IMR-90 (cell line): ENCODE measurements around the gene CIITA. TPM values are rescaled to one million over a fixed set of nuclear protein-coding genes. Genes with fewer than 3 reads are reported as not detected.
A peak's percentile ranks its signal among the peaks of the same experiment; 100 is the strongest.

Source experiments
- ATAC-seq: fragments of 200-7000 bp; cut with Tn5 transposase; 2 replicates; pipeline ENCODE4 v1.9.1; 2020; ENCODE audit warnings: low read depth, mild to moderate bottlenecking, moderate library complexity
- BruUV-seq: library from RNA; stranded (reverse); fragments of 400-500 nt; replicated peaks from 2 replicates; lab custom pipeline; 2021; lab: Mats Ljungman, UMichigan
- CTCF ChIA-PET: fragments of 300-600 bp; formaldehyde crosslinking; extraction: SDS; loops from one replicate; lab custom pipeline; 2021; ENCODE audit warnings: antibody characterized with exemption; lab: Yijun Ruan, JAX
- POLR2A ChIA-PET: fragments of 300-600 bp; sonication (Branson Sonifier 250); formaldehyde crosslinking; loops from one replicate; lab custom pipeline; 2022; ENCODE audit warnings: antibody characterized with exemption; ENCODE audit not compliant: unreplicated experiment; lab: Charles Lee
- DNase-seq: peaks from one replicate; pipeline ENCODE4 v3.0.0; 2013
- H2AFZ ChIP-seq: replicated peaks from 2 replicates; pipeline ENCODE3; 2013; ENCODE audit warnings: low read length, mild to moderate bottlenecking; ENCODE audit not compliant: poor library complexity
- H2AK5ac ChIP-seq: 2 replicates; pipeline ENCODE4 v1.6.1; 2013; ENCODE audit warnings: low read depth, low read length, inconsistent platforms
- H2AK9ac ChIP-seq: replicated peaks from 2 replicates; pipeline ENCODE3; 2013; ENCODE audit warnings: mild to moderate bottlenecking, low read depth, low read length, moderate library complexity; ENCODE audit not compliant: poor library complexity
- H2BK120ac ChIP-seq: 2 replicates; pipeline ENCODE4 v1.6.1; 2013; ENCODE audit warnings: low read depth, low read length, inconsistent platforms
- H2BK15ac ChIP-seq: 3 replicates; pipeline ENCODE4 v1.6.1; 2013; ENCODE audit warnings: low read depth, low read length, inconsistent platforms
- H2BK20ac ChIP-seq: 2 replicates; pipeline ENCODE4 v1.6.1; 2013; ENCODE audit warnings: low read depth, mild to moderate bottlenecking, inconsistent platforms, low read length, moderate library complexity
- H2BK5ac ChIP-seq: 2 replicates; pipeline ENCODE4 v1.6.1; 2013; ENCODE audit warnings: mild to moderate bottlenecking, low read depth, low read length, inconsistent platforms; ENCODE audit not compliant: poor library complexity, severe bottlenecking
- H3K14ac ChIP-seq: replicated peaks from 2 replicates; pipeline ENCODE4 v1.6.1; 2013; ENCODE audit warnings: low read depth, low read length, inconsistent platforms
- H3K18ac ChIP-seq: 2 replicates; pipeline ENCODE4 v1.6.1; 2013; ENCODE audit warnings: low read depth, low read length, control low read depth
- H3K23ac ChIP-seq: 2 replicates; pipeline ENCODE4 v1.6.1; 2013; ENCODE audit warnings: low read depth, low read length, inconsistent platforms
- H3K27ac ChIP-seq: 2 replicates; pipeline ENCODE4 v1.5.1; 2013; ENCODE audit warnings: mild to moderate bottlenecking, control low read depth, low read length; ENCODE audit not compliant: insufficient read depth
- H3K27me3 ChIP-seq: 2 replicates; pipeline ENCODE4 v1.6.1; 2013; ENCODE audit warnings: low read length; ENCODE audit not compliant: control insufficient read depth, insufficient read depth
- H3K36me3 ChIP-seq: 2 replicates; pipeline ENCODE4 v1.6.1; 2013; ENCODE audit warnings: low read length, mixed read lengths; ENCODE audit not compliant: control insufficient read depth, insufficient read depth
- H3K4ac ChIP-seq: 2 replicates; pipeline ENCODE4 v1.6.1; 2013; ENCODE audit warnings: low read depth, low read length, inconsistent platforms
- H3K4me1 ChIP-seq: 2 replicates; pipeline ENCODE4 v1.6.1; 2013; ENCODE audit warnings: low read length, mixed read lengths; ENCODE audit not compliant: control insufficient read depth, insufficient read depth
- H3K4me2 ChIP-seq: 2 replicates; pipeline ENCODE4 v1.6.1; 2013; ENCODE audit warnings: low read depth, mild to moderate bottlenecking, control low read depth, low read length, moderate library complexity
- H3K4me3 ChIP-seq: 2 replicates; pipeline ENCODE4 v1.5.1; 2013; ENCODE audit warnings: low read depth, mild to moderate bottlenecking, control low read depth, low read length, moderate library complexity; ENCODE audit not compliant: insufficient read depth
- H3K56ac ChIP-seq: 2 replicates; pipeline ENCODE4 v1.6.1; 2013; ENCODE audit warnings: low read length, inconsistent platforms; ENCODE audit not compliant: insufficient read depth; ENCODE audit errors: extremely low read depth
- H3K79me1 ChIP-seq, 2 experiments: 2 replicates each; pipeline ENCODE4 v1.6.1; 2013; ENCODE audit warnings: low read length in 2 of 2, inconsistent platforms in 1 of 2, low read depth in 1 of 2
- H3K9ac ChIP-seq: 2 replicates; pipeline ENCODE4 v1.6.1; 2013; ENCODE audit warnings: low read depth, low read length, control low read depth
- H3K9me1 ChIP-seq: 2 replicates; pipeline ENCODE4 v1.6.1; 2013; ENCODE audit warnings: low read length, inconsistent platforms; ENCODE audit not compliant: insufficient read depth
- H3K9me3 ChIP-seq: 2 replicates; pipeline ENCODE4 v1.6.1; 2013; ENCODE audit warnings: low read length; ENCODE audit not compliant: control insufficient read depth, insufficient read depth
- H4K20me1 ChIP-seq: 2 replicates; pipeline ENCODE4 v1.6.1; 2013; ENCODE audit warnings: low read length, inconsistent platforms; ENCODE audit not compliant: insufficient read depth
- H4K5ac ChIP-seq: 2 replicates; pipeline ENCODE4 v1.6.1; 2013; ENCODE audit warnings: mild to moderate bottlenecking, low read depth, low read length, control low read depth
- H4K8ac ChIP-seq, 2 experiments: 2 replicates each; pipeline ENCODE4 v1.6.1; 2013; ENCODE audit warnings: low read depth in 2 of 2, low read length in 2 of 2, control low read depth in 1 of 2, inconsistent platforms in 1 of 2
- H4K91ac ChIP-seq: 2 replicates; pipeline ENCODE4 v1.6.1; 2013; ENCODE audit warnings: low read depth, low read length, inconsistent platforms; ENCODE audit not compliant: insufficient read depth
- BHLHE40 ChIP-seq: fragments of 150-350 bp; IDR thresholded peaks from 2 replicates; pipeline ENCODE4 v1.6.1; 2016; ENCODE audit warnings: mild to moderate bottlenecking, low read depth, low read length
- CEBPB ChIP-seq: IDR thresholded peaks from 2 replicates; pipeline ENCODE4 v1.6.1; 2012; ENCODE audit warnings: low read depth, low read length, improper control_type of control experiment
- CHD1 ChIP-seq: IDR thresholded peaks from 2 replicates; pipeline ENCODE4 v1.6.1; 2012; ENCODE audit warnings: low read depth, low read length, improper control_type of control experiment
- FOS ChIP-seq: fragments of 150-350 bp; IDR thresholded peaks from 2 replicates; pipeline ENCODE4 v1.6.1; 2016; ENCODE audit warnings: low read depth, low read length
- MAFK ChIP-seq: IDR thresholded peaks from 2 replicates; pipeline ENCODE4 v1.6.1; 2012; ENCODE audit warnings: low read depth, low read length, improper control_type of control experiment
- MAZ ChIP-seq: IDR thresholded peaks from 2 replicates; pipeline ENCODE4 v1.6.1; 2012; ENCODE audit warnings: low read depth, mild to moderate bottlenecking, low read length, improper control_type of control experiment, moderate library complexity, borderline replicate concordance
- MXI1 ChIP-seq: IDR thresholded peaks from 2 replicates; pipeline ENCODE4 v1.6.1; 2012; ENCODE audit warnings: low read depth, mild to moderate bottlenecking, low read length, moderate library complexity, borderline replicate concordance
- NFE2L2 ChIP-seq: fragments of 150-350 bp; IDR thresholded peaks from 2 replicates; pipeline ENCODE4 v1.6.1; 2016; ENCODE audit warnings: low read depth, mild to moderate bottlenecking, low read length
- POLR2A ChIP-seq: IDR thresholded peaks from 2 replicates; pipeline ENCODE4 v1.6.1; 2012; ENCODE audit warnings: mild to moderate bottlenecking, low read depth, low read length
- RAD21 ChIP-seq: IDR thresholded peaks from 2 replicates; pipeline ENCODE4 v1.6.1; 2012; ENCODE audit warnings: low read length, improper control_type of control experiment
- RCOR1 ChIP-seq: IDR thresholded peaks from 2 replicates; pipeline ENCODE4 v1.6.1; 2012; ENCODE audit warnings: mild to moderate bottlenecking, low read length, improper control_type of control experiment; ENCODE audit not compliant: insufficient replicate concordance
- RFX5 ChIP-seq: IDR thresholded peaks from 2 replicates; pipeline ENCODE4 v1.8.0; 2012; ENCODE audit warnings: low read depth, mild to moderate bottlenecking, low read length, moderate library complexity
- SMC3 ChIP-seq: fragments of 150-350 bp; IDR thresholded peaks from 2 replicates; pipeline ENCODE4 v1.6.1; 2016; ENCODE audit warnings: low read depth, mild to moderate bottlenecking, antibody characterized with exemption, low read length, moderate library complexity
- WGBS, 2 experiments: methylation state at CpG; one replicate each; pipeline versions ENCODE4 v1.1.5 to v1.1.7; 2013; ENCODE audit warnings: missing lambda C conversion rate in 2 of 2; ENCODE audit not compliant: insufficient read length in 1 of 2; ENCODE audit errors: extremely low coverage in 2 of 2; 5-methylcytosine and 5-hydroxymethylcytosine counted together
- dilution Hi-C: fragments of 300-500 bp; cut with HindIII; formaldehyde crosslinking; loops from one replicate; pipeline ENCODE4 v1.14.3; 2018; ENCODE audit warnings: low sequenced_read_pairs; ENCODE audit not compliant: unreplicated experiment
- in situ Hi-C: fragments of 300-500 bp; cut with MboI; formaldehyde crosslinking; loops from 3 replicates; pipeline ENCODE4 v1.14.3; 2019; ENCODE audit warnings: low sequenced_read_pairs, inconsistent platforms, mixed read lengths
- intact Hi-C: fragments of 100-400 bp; cut with micrococcal nuclease; formaldehyde crosslinking; loops from 2 replicates; pipeline ENCODE4 v1.10.0; 2022
- polyA plus RNA-seq, 3 experiments: library from polyadenylated mRNA; depleted of rRNA; stranded (reverse); fragments of >200 nt; gene quantifications; 2 replicates each; pipeline ENCODE4 v1.2.3, GENCODE V29; 2012; ENCODE audit warnings: low replicate concordance in 1 of 3
- total RNA-seq: library from RNA; depleted of rRNA; stranded (reverse); fragments of >200 nt; gene quantifications from 2 replicates; pipeline ENCODE4 v1.2.3, GENCODE V29; 2012
- TF ChIP-seq, protein P1 (sequence below): fragments of 150-350 bp; IDR thresholded peaks from 2 replicates; pipeline ENCODE4 v1.6.1; 2017; ENCODE audit warnings: mild to moderate bottlenecking, antibody characterized with exemption, low read length, low read depth
- TF ChIP-seq, protein P2 (sequence below): fragments of 150-350 bp; IDR thresholded peaks from 2 replicates; pipeline ENCODE4 v1.6.1; 2016; ENCODE audit warnings: low read depth, mild to moderate bottlenecking, low read length, moderate library complexity, borderline replicate concordance
- TF ChIP-seq, protein P3 (sequence below): conservative IDR thresholded peaks from 2 replicates; pipeline ENCODE4 v1.5.1; 2012; ENCODE audit warnings: mild to moderate bottlenecking, low read depth, low read length, improper control_type of control experiment

The CIITA gene
- total and polyA plus RNA-seq, 2 of the 4 experiments (the other 2 are of a cell fraction) = 0.10 TPM; not detected in 1

DNA sequence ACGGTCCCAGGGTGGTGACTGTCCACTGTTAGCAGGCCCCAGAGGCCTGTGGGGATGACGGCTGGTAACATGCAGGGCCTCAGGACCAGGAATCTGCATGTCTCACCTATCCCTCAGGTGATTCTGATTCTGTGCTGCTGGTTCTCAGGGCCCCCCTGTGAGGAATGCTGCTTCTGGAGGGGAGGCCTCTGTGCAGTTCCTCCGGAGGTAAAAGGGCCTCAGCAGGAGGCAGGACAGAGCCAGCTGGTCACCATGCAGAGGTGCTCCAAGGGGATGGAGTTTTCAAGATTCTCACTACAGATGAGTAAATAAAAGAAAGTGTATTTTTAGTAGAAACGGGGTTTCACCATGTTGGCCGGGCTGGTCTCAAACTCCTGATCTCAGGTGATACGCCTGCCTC, 101.1 kb downstream of the CIITA start:
- no TSS peak for BruUV-seq
- H2AK9ac ChIP-seq = no peak overlapping the region
- H4K20me1 ChIP-seq = no peaks in the 10 kb centered on the region
- no peak overlapping the region for H3K56ac ChIP-seq
- H3K36me3 ChIP-seq = peaks cover 16% of the 10 kb centered on the region
- H3K27me3 ChIP-seq = no peaks in the 10 kb centered on the region
- peak overlapping the region; percentile 20; the same call in 1 of the 2 replicates for H4K5ac ChIP-seq
- DNase-seq (no peak), ATAC-seq (no peak)
- intact Hi-C loops = no loop called here
- no peak overlapping the region for H3K27ac ChIP-seq
- H3K4me2 ChIP-seq = no peak overlapping the region
- H3K4me1 ChIP-seq = peaks cover 8% of the 10 kb centered on the region; the same call in 1 of the 2 replicates
- H2BK120ac ChIP-seq = peak overlapping the region; percentile 14; the same call in 1 of the 2 replicates
- H3K9ac ChIP-seq = no peak overlapping the region
- TF ChIP-seq, protein P1, sequence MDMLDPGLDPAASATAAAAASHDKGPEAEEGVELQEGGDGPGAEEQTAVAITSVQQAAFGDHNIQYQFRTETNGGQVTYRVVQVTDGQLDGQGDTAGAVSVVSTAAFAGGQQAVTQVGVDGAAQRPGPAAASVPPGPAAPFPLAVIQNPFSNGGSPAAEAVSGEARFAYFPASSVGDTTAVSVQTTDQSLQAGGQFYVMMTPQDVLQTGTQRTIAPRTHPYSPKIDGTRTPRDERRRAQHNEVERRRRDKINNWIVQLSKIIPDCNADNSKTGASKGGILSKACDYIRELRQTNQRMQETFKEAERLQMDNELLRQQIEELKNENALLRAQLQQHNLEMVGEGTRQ = no peak
- no peak for TF ChIP-seq MXI1
- no peak for TF ChIP-seq SMC3
- no peak for TF ChIP-seq POLR2A
- no peak for TF ChIP-seq MAFK
- TF ChIP-seq BHLHE40 = no peak
- no peak for TF ChIP-seq RFX5
- TF ChIP-seq, protein P2, sequence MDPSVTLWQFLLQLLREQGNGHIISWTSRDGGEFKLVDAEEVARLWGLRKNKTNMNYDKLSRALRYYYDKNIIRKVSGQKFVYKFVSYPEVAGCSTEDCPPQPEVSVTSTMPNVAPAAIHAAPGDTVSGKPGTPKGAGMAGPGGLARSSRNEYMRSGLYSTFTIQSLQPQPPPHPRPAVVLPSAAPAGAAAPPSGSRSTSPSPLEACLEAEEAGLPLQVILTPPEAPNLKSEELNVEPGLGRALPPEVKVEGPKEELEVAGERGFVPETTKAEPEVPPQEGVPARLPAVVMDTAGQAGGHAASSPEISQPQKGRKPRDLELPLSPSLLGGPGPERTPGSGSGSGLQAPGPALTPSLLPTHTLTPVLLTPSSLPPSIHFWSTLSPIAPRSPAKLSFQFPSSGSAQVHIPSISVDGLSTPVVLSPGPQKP = no peak
- TF ChIP-seq, protein P3, sequence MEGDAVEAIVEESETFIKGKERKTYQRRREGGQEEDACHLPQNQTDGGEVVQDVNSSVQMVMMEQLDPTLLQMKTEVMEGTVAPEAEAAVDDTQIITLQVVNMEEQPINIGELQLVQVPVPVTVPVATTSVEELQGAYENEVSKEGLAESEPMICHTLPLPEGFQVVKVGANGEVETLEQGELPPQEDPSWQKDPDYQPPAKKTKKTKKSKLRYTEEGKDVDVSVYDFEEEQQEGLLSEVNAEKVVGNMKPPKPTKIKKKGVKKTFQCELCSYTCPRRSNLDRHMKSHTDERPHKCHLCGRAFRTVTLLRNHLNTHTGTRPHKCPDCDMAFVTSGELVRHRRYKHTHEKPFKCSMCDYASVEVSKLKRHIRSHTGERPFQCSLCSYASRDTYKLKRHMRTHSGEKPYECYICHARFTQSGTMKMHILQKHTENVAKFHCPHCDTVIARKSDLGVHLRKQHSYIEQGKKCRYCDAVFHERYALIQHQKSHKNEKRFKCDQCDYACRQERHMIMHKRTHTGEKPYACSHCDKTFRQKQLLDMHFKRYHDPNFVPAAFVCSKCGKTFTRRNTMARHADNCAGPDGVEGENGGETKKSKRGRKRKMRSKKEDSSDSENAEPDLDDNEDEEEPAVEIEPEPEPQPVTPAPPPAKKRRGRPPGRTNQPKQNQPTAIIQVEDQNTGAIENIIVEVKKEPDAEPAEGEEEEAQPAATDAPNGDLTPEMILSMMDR = no peak
- no peak for TF ChIP-seq MAZ
- TF ChIP-seq RAD21 = no peak
- no peak for TF ChIP-seq CEBPB
- TF ChIP-seq FOS = no peak
- TF ChIP-seq RCOR1 = no peak
- no peak for TF ChIP-seq NFE2L2
- TF ChIP-seq CHD1 = no peak
- H2AK5ac ChIP-seq = peak overlapping the region; percentile 33; the same call in 1 of the 2 replicates
- H3K4ac ChIP-seq = 0 out of 2 replicates have a peak overlapping the region, but pooled peaks have one; percentile 5
- no peak overlapping the region for H4K8ac ChIP-seq
- H2BK20ac ChIP-seq = no peak overlapping the region
- no peak overlapping the region for H3K23ac ChIP-seq
- H2BK15ac ChIP-seq = no peak overlapping the region
- H3K18ac ChIP-seq = no peak overlapping the region; the same call in 1 of the 2 replicates
- H3K9me1 ChIP-seq = peaks cover 7% of the 10 kb centered on the region
- CTCF ChIA-PET = no interaction called here
- 100% methylated on average over 3 of the region's 6 CpGs; no CpG with 5 or more reads in 1 of the 2 experiments for WGBS, 2 experiments
- H3K79me1 ChIP-seq = peaks cover 0 to 5% of the 10 kb centered on the region in 2 experiments; a peak in 2 of 4 replicates
- dilution Hi-C loops = no loop called here
- H2BK5ac ChIP-seq = no peak overlapping the region
- in situ Hi-C loops = no loop called here
- no peak overlapping the region for H3K14ac ChIP-seq
- no peaks in the 10 kb centered on the region for H3K9me3 ChIP-seq
- no peak overlapping the region for H3K4me3 ChIP-seq
- POLR2A ChIA-PET = no interaction called here
- no peak overlapping the region for H2AFZ ChIP-seq
- no peak overlapping the region for H4K91ac ChIP-seq
